Measurements from ENCODE around the gene RHEB. TPM values are rescaled to one million over a fixed set of nuclear protein-coding genes. Genes with fewer than 3 reads are reported as not detected.

The RHEB gene, protein sequence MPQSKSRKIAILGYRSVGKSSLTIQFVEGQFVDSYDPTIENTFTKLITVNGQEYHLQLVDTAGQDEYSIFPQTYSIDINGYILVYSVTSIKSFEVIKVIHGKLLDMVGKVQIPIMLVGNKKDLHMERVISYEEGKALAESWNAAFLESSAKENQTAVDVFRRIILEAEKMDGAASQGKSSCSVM
- 69.9 and 81.7 TPM in 2 replicates for total RNA-seq

DNA sequence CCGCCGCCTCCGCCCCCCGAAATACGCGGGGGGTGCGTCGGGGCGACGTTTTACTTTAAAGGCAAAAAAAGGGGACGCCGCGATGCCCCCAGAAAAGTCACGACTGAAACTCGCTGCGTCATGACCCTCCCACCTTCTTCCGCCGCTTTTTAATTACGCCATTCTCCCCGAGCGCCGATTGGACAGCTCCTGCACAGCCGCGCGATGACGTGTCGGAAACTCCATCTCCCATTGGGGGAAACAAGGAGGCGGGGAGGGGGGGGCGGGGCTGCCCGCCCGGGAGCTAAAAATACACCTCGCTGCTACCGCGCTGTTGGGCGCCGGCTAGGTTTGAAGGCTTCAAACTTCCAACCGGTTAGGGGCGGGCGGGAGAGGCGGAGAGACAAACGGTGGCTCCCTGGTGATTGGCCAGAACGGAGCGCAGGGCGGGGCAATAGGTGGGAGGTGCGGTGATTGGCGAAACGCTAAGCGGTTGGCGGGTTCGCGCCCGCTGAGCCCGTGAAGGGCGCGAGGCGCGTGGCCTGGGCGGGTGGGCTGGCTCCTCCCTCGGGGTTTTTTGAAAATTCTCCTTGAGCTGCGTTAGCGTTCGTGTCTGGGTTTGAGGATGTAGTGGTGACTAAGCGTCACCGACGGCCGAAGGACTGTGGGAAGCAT, at the start of gene RHEB:
Gene RHEB, minus strand, starts transcription at position 131 of the 654 bp plus-strand sequence. CDS start 384 bp downstream, outside the sequence.

DNA sequence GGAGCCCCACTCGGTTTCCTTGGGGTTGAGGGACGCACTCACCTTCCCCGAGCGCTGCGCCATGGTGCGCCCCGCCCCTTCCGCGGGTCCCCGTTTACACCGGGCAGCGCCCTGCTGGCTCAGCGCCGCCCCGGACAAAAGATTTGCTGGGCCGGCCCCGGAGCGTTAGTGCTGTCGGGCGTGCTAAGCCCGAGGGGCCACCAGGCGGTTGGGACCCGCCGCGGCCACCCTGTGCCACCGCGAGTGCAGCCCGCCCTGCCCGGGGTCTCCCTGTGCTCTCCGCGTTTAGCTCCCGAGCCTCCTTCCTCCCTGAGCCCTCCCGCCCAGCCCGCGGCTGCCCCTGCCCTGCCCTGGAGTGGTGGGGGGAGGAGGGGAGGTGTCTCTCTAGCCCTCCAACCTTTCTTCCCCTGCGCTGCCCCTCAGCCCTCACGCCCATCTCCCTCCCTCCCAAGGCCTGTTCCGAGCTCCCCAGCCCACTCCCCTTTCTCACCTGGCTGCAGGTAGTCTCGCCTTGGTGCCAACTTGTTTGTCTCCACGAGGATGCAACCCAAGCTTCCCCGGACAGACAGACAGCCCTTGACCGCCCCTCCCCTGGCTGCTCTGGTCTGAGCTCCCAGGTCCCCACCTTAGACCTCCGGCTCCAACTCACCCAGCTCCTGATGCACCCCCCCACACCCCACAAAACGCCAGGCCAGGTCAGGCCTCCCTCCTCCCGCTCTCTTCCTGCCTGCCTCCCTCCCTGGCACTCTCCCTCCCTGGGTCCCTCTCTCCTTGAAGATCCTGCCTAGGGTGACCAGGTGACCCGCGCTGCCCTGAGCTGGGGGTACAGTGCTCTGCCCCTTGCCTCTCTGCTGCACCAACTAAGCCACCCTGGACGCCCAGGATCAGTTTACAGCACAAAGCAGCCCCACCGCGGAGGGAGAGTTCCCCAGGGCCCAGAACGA, 79.6 kb downstream of the RHEB start, which contains the start of gene CRYGN:
Gene CRYGN, minus strand, starts transcription at position 287 of the 944 bp plus-strand sequence. Its CDS starts 224 bp downstream, at position 63.

Other genes starting within 250 kb of the RHEB start
- gene NUB1, start 178.1 kb downstream of the RHEB start, total RNA-seq = 31.6 and 43.1 TPM in 2 replicates
- gene WDR86, start 109.9 kb downstream of the RHEB start, total RNA-seq = 0.24 and 1.3 TPM in 2 replicates
- gene CRYGN, start 79.8 kb downstream of the RHEB start, total RNA-seq = not detected in 2 replicates